K562 (cell line): ENCODE data around the gene NRG3. TPM values are rescaled to one million over a fixed set of nuclear protein-coding genes. Genes with fewer than 3 reads are reported as not detected.

Experiments used
- ATAC-seq: fragments of 200-7000 bp; cut with Tn5 transposase; 3 replicates; pipeline ENCODE4 v1.9.1; 2020; ENCODE audit warnings: moderate library complexity
- BruUV-seq: library from RNA; stranded (reverse); fragments of 400-500 nt; replicated peaks from 2 replicates; lab custom pipeline; 2021; lab: Mats Ljungman, UMichigan
- CTCF ChIA-PET: fragments of 300-600 bp; formaldehyde crosslinking; extraction: SDS; loops from one replicate; lab custom pipeline; 2021; ENCODE audit warnings: low intra/inter-chr PET ratio; lab: Yijun Ruan, JAX
- POLR2A ChIA-PET: fragments of 300-600, 350-650 bp; sonication (Branson Sonifier 250); formaldehyde crosslinking; extraction: SDS; loops from one replicate; lab custom pipeline; 2021; ENCODE audit warnings: antibody characterized with exemption, inconsistent platforms; lab: Yijun Ruan, JAX
- DNase-seq, 4 experiments: peaks; one replicate each; pipeline versions ENCODE4 v3.0.0 to v3.0.0-alpha.2; 2011 to 2018; ENCODE audit warnings: low spot score in 3 of 4, mixed read lengths in 3 of 4; ENCODE audit errors: extremely low read depth in 1 of 4
- FAIRE-seq: peaks from 2 replicates; lab custom pipeline; 2011; peaks lifted over from hg19 to GRCh38; lab: Jason Lieb, UNC
- H2AFZ ChIP-seq: 2 replicates; pipeline ENCODE4 v1.6.0; 2011; ENCODE audit warnings: low read depth, low read length, control low read depth, inconsistent platforms
- H3K27ac ChIP-seq: fragments of 200-600 bp; 3 replicates; pipeline ENCODE4 v1.8.0; 2011; ENCODE audit warnings: low read depth, mild to moderate bottlenecking, control low read depth, inconsistent platforms, low read length, moderate library complexity, mixed read lengths; ENCODE audit errors: extremely low read depth
- H3K27me3 ChIP-seq, 2 experiments: fragments of 300-600 bp in 1 of 2; 2 replicates in 1 of 2; 3 replicates in 1 of 2; pipeline versions ENCODE4 v1.6.0 to v1.8.0; 2011; ENCODE audit warnings: inconsistent platforms in 2 of 2, low read length in 2 of 2, mild to moderate bottlenecking in 1 of 2, mixed read lengths in 1 of 2, moderate library complexity in 1 of 2; ENCODE audit not compliant: control insufficient read depth in 2 of 2, insufficient read depth in 2 of 2
- H3K36me3 ChIP-seq: fragments of 300-600 bp; 3 replicates; pipeline ENCODE4 v1.8.0; 2011; ENCODE audit warnings: mild to moderate bottlenecking, low read length, inconsistent platforms; ENCODE audit not compliant: control insufficient read depth, insufficient read depth
- H3K4me1 ChIP-seq, 2 experiments: fragments of 200-600 bp in 1 of 2; replicated peaks in 1 of 2; 2 replicates in 1 of 2; 3 replicates in 1 of 2; pipeline versions ENCODE4 v1.5.1 to v1.8.0; 2011; ENCODE audit warnings: inconsistent platforms in 2 of 2, low read length in 2 of 2, mild to moderate bottlenecking in 1 of 2, mixed read lengths in 1 of 2, moderate library complexity in 1 of 2; ENCODE audit not compliant: control insufficient read depth in 2 of 2, insufficient read depth in 2 of 2
- H3K4me2 ChIP-seq: 2 replicates; pipeline ENCODE4 v1.6.1; 2011; ENCODE audit warnings: low read length, control low read depth, inconsistent platforms, mixed read lengths; ENCODE audit not compliant: insufficient read depth
- H3K4me3 ChIP-seq: fragments of 200-600 bp; sonication (generic), shearing (Covaris generic); 2 replicates; pipeline ENCODE4 v1.5.1; 2016; ENCODE audit warnings: control low read depth, inconsistent platforms
- H3K79me2 ChIP-seq: fragments of 200-600 bp; 3 replicates; pipeline ENCODE4 v1.8.0; 2011; ENCODE audit warnings: low read length, inconsistent platforms; ENCODE audit not compliant: control insufficient read depth, insufficient read depth
- H3K9ac ChIP-seq, 2 experiments: 2 replicates each; pipeline versions ENCODE4 v1.6.0 to v1.6.1; 2011; ENCODE audit warnings: low read depth in 2 of 2, low read length in 2 of 2, control low read depth in 1 of 2, inconsistent platforms in 1 of 2, mild to moderate bottlenecking in 1 of 2, mixed read lengths in 1 of 2; ENCODE audit not compliant: insufficient read depth in 1 of 2
- H3K9me1 ChIP-seq: one replicate; pipeline ENCODE4 v1.6.0; 2011; ENCODE audit warnings: inconsistent platforms, mild to moderate bottlenecking, low read length, moderate library complexity; ENCODE audit not compliant: control insufficient read depth, insufficient read depth
- H3K9me3 ChIP-seq: replicated peaks from 2 replicates; pipeline ENCODE4 v1.5.1; 2011; ENCODE audit warnings: low read depth, low read length, inconsistent platforms; ENCODE audit not compliant: control insufficient read depth, insufficient read depth
- H4K20me1 ChIP-seq: replicated peaks from 2 replicates; pipeline ENCODE4 v1.6.1; 2011; ENCODE audit warnings: low read length, inconsistent platforms, mixed read lengths; ENCODE audit not compliant: control insufficient read depth, insufficient read depth
- CAMTA2 ChIP-seq: fragments of 250-450 bp; sonication (Bioruptor Pico); conservative IDR thresholded peaks from 2 replicates; pipeline ENCODE4 v1.5.1; 2022
- FOXA1 ChIP-seq: fragments of 450-650 bp; IDR thresholded peaks from 2 replicates; pipeline ENCODE4 v1.6.1; 2016; ENCODE audit warnings: mild to moderate bottlenecking, borderline replicate concordance
- ZNF174 ChIP-seq: fragments of 250-450 bp; sonication (Bioruptor Pico); IDR thresholded peaks from 2 replicates; pipeline ENCODE4 v1.4.0; 2020; ENCODE audit warnings: mild to moderate bottlenecking
- ZNF431 ChIP-seq: sonication (generic); formaldehyde crosslinking; IDR thresholded peaks from 2 replicates; pipeline ENCODE4 v1.8.0; 2022; ENCODE audit warnings: mild to moderate bottlenecking, missing genetic modification reagents
- ZZZ3 ChIP-seq: fragments of 450-650 bp; IDR thresholded peaks from 2 replicates; pipeline ENCODE4 v1.6.1; 2016; ENCODE audit warnings: antibody characterized with exemption, mild to moderate bottlenecking, moderate library complexity
- WGBS: fragments of 100-300 bp; shearing (Covaris generic); methylation state at CpG from one replicate; pipeline ENCODE4 v1.1.6; 2016; ENCODE audit warnings: low coverage, mixed read lengths; ENCODE audit not compliant: insufficient coverage; ENCODE audit errors: missing lambda C conversion rate; 5-methylcytosine and 5-hydroxymethylcytosine counted together
- in situ Hi-C: fragments of 300-500 bp; cut with MboI; formaldehyde crosslinking; loops from 4 replicates; pipeline ENCODE4 v1.15.0; 2018; ENCODE audit warnings: inconsistent platforms, mixed read lengths
- intact Hi-C: fragments of 100-400 bp; cut with micrococcal nuclease; formaldehyde crosslinking; loops from 2 replicates; pipeline ENCODE4 v1.14.2; 2022
- polyA plus RNA-seq, 8 experiments: library from polyadenylated mRNA; depleted of rRNA in 4 of 8; stranded (reverse) in 5 of 8; unstranded in 3 of 8; fragments of >200 nt; fragmentation: Nextera tagmentation in 2 of 8; fragmentation: Illumina TruSeq in 1 of 8; extraction: Ambion mirVana in 2 of 8; extraction: Trizol in 1 of 8; gene quantifications; 2 replicates each; pipeline versions ENCODE4 v1.2.1 to v1.2.3, GENCODE V29; 2011 to 2014; ENCODE audit warnings: inconsistent platforms in 1 of 8, missing spikeins in 1 of 8
- total RNA-seq, 7 experiments: library from RNA; depleted of rRNA in 6 of 7; stranded (reverse); fragments of >200 nt in 6 of 7; fragmentation: Illumina TruSeq in 2 of 7; extraction: Trizol in 2 of 7; gene quantifications; 2 replicates each; pipeline versions ENCODE4 v1.2.1 to v1.2.3, GENCODE V29; 2011 to 2021; ENCODE audit warnings: low replicate concordance in 1 of 7
- TF ChIP-seq, protein P1 (sequence below): fragments of 250-450 bp; sonication (Bioruptor Pico); IDR thresholded peaks from 2 replicates; pipeline ENCODE4 v1.5.0; 2021; ENCODE audit warnings: mild to moderate bottlenecking, borderline replicate concordance
- TF ChIP-seq, protein P2 (sequence below): fragments of 250-450 bp; sonication (Bioruptor Pico); IDR thresholded peaks from 2 replicates; pipeline ENCODE4 v1.8.0; 2021; ENCODE audit warnings: moderate library complexity, mild to moderate bottlenecking, inconsistent platforms
- TF ChIP-seq, protein P3 (sequence below): fragments of 250-450 bp; sonication (Bioruptor Pico); IDR thresholded peaks from 2 replicates; pipeline ENCODE4 v1.5.0; 2021

The NRG3 gene
- total and polyA plus RNA-seq, 9 of the 15 experiments (the other 6 are each of a cell fraction or from before 2014, with no cell fraction given), result not detected

DNA sequence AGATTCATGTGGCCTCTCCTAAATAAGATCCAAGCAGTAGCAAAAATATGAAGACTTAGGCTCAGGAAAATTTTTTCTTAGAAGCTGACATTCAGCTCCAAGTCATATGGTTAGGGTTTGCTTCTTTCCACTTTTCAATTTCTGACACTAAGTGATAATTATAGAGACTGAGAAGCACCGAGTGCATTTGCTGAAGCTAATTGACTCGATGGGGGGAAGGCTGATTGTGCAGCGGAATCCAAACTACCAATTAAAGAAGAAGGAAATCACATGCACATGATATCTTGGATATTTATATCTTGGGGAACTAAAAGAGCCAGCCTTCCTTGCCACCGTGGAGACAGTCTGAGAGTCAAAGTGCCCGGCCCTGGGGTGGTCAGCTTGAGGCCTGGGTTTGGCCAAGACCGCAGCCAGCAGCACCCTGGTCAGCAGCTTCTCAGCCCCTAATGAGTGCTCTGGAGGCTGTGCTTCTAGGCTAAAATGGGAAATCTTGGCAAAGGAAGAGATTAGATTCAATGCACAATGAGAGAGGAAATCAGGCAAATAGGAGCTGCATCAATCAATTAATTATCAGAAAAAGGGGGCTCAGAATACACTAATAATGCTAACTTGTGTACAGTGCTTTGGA, 589.3 kb downstream of the NRG3 start:
- DNase-seq, result no peak
- Histone ChIP-seq H3K27me3 (no peaks in the 10 kb centered on the region), H3K9ac (no peak overlapping the region), H3K9me3 (no peaks in the 10 kb centered on the region; the same call in 1 of the 2 replicates), H3K79me2 (no peaks in the 10 kb centered on the region), H3K27ac (no peak overlapping the region), H3K4me2 (no peak overlapping the region), H3K4me1 (no peaks in the 10 kb centered on the region), H2AFZ (no peak overlapping the region), H3K4me3 (no peak overlapping the region), H4K20me1 (no peaks in the 10 kb centered on the region), H3K9me1 (no peaks in the 10 kb centered on the region), H3K36me3 (no peaks in the 10 kb centered on the region)
- no peak for TF ChIP-seq CAMTA2 (CRISPR knock-in tag)
- no peak for TF ChIP-seq ZZZ3
- TF ChIP-seq ZNF431 (CRISPR knock-in tag), result no peak
- TF ChIP-seq, protein P1, sequence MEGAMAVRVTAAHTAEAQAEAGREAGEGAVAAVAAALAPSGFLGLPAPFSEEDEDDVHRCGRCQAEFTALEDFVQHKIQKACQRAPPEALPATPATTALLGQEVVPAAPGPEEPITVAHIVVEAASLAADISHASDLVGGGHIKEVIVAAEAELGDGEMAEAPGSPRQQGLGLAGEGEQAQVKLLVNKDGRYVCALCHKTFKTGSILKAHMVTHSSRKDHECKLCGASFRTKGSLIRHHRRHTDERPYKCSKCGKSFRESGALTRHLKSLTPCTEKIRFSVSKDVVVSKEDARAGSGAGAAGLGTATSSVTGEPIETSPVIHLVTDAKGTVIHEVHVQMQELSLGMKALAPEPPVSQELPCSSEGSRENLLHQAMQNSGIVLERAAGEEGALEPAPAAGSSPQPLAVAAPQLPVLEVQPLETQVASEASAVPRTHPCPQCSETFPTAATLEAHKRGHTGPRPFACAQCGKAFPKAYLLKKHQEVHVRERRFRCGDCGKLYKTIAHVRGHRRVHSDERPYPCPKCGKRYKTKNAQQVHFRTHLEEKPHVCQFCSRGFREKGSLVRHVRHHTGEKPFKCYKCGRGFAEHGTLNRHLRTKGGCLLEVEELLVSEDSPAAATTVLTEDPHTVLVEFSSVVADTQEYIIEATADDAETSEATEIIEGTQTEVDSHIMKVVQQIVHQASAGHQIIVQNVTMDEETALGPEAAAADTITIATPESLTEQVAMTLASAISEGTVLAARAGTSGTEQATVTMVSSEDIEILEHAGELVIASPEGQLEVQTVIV (CRISPR knock-in tag), result no peak
- TF ChIP-seq, protein P2, sequence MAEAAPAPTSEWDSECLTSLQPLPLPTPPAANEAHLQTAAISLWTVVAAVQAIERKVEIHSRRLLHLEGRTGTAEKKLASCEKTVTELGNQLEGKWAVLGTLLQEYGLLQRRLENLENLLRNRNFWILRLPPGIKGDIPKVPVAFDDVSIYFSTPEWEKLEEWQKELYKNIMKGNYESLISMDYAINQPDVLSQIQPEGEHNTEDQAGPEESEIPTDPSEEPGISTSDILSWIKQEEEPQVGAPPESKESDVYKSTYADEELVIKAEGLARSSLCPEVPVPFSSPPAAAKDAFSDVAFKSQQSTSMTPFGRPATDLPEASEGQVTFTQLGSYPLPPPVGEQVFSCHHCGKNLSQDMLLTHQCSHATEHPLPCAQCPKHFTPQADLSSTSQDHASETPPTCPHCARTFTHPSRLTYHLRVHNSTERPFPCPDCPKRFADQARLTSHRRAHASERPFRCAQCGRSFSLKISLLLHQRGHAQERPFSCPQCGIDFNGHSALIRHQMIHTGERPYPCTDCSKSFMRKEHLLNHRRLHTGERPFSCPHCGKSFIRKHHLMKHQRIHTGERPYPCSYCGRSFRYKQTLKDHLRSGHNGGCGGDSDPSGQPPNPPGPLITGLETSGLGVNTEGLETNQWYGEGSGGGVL (CRISPR knock-in tag), result no peak
- TF ChIP-seq, protein P3, sequence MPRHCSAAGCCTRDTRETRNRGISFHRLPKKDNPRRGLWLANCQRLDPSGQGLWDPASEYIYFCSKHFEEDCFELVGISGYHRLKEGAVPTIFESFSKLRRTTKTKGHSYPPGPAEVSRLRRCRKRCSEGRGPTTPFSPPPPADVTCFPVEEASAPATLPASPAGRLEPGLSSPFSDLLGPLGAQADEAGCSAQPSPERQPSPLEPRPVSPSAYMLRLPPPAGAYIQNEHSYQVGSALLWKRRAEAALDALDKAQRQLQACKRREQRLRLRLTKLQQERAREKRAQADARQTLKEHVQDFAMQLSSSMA (CRISPR knock-in tag), result no peak
- TF ChIP-seq FOXA1, result no peak
- TF ChIP-seq ZNF174 (CRISPR knock-in tag), result no peak
- in situ Hi-C loops, result no loop called here
- no peak for FAIRE-seq
- WGBS, result 0% methylated on average over 6 of the region's 6 CpGs
- no TSS peak for BruUV-seq
- intact Hi-C loops, result no loop called here
- no peak for ATAC-seq
- ChIA-PET CTCF (no interaction called here), POLR2A (no interaction called here)
